Left lung (tissue), 10 donors: Measurements from ENCODE around the gene SMAD6. TPM values are rescaled to one million over a fixed set of nuclear protein-coding genes. Genes with fewer than 3 reads are reported as not detected.
A peak's percentile ranks its signal among the peaks of the same experiment; 100 is the strongest.

Experiments used
- ATAC-seq: fragments of 200-7000 bp; cut with Tn5 transposase; one replicate; pipeline ENCODE4 v1.9.1; 2020; ENCODE audit warnings: moderate library complexity
- DNase-seq, 4 donors: peaks; one replicate each; pipeline ENCODE4 v3.0.0-alpha.2; 2013 to 2020
- H3K27ac ChIP-seq, 2 donors: fragments of 200-600 bp; sonication (generic) in 1 of 2; one replicate each; pipeline versions ENCODE4 v1.5.0 to v1.8.0; 2020 to 2021
- H3K27me3 ChIP-seq, 2 donors: fragments of 200-600 bp; sonication (generic) in 1 of 2; one replicate each; pipeline versions ENCODE4 v1.5.0 to v1.8.0; 2020 to 2021
- H3K36me3 ChIP-seq, 2 donors: fragments of 200-600 bp; sonication (generic) in 1 of 2; one replicate each; pipeline versions ENCODE4 v1.5.0 to v1.8.0; 2020 to 2021
- H3K4me1 ChIP-seq, 2 donors: fragments of 200-600 bp; one replicate each; pipeline ENCODE4 v1.8.0; 2021
- H3K4me3 ChIP-seq, 2 donors: fragments of 200-600 bp; sonication (generic) in 1 of 2; one replicate each; pipeline versions ENCODE4 v1.5.0 to v1.8.0; 2020 to 2021; ENCODE audit warnings: mild to moderate bottlenecking in 1 of 2
- H3K9me3 ChIP-seq, 2 donors: fragments of 200-600 bp; sonication (generic) in 1 of 2; one replicate each; pipeline versions ENCODE4 v1.5.0 to v1.8.0; 2020 to 2021
- CTCF ChIP-seq, 2 donors: fragments of 200-600 bp; sonication (generic) in 1 of 2; IDR thresholded peaks; one replicate each; pipeline versions ENCODE4 v1.5.0 to v1.8.0; 2021; ENCODE audit warnings: antibody characterized with exemption in 2 of 2
- intact Hi-C, 2 donors: fragments of 100-400 bp; cut with DNase I; formaldehyde crosslinking; loops; one replicate each; pipeline versions ENCODE4 v1.11.2 to v1.14.2; 2022
- polyA plus RNA-seq, 6 donors: library from polyadenylated mRNA; unstranded; fragments of 120-200 nt; gene quantifications; one replicate each; pipeline ENCODE4 v1.2.1, GENCODE V29; 2013; ENCODE audit not compliant: insufficient read length in 6 of 6
- total RNA-seq, 2 donors: library from RNA; stranded (reverse); fragmentation: NEBNext Ultra II Directional; extraction: Animal tissue kit (Norgen Biotek cat#: 25700); gene quantifications; one replicate each; pipeline ENCODE4 v1.2.1, GENCODE V29; 2021
- donor health status: DM: no; HTN: yes; CAD: no.
- donor health status: DM: no; HTN: no; CAD: no.

Gene SMAD6
- total and polyA plus RNA-seq, 8 donors: 25.0 to 110 (median 32.0) TPM

GRCh38 chr15:66734961-66735908 is 33.2 kb downstream of the SMAD6 start:
- Histone ChIP-seq H3K9me3 (no peaks in the 10 kb centered on the region), H3K4me1 (peaks cover 12 to 58% of the 10 kb centered on the region in 2 donors), H3K36me3 (no peaks in the 10 kb centered on the region), H3K27ac (no peak overlapping the region), H3K27me3 (no peaks in the 10 kb centered on the region), H3K4me3 (no peak overlapping the region)
- DNase-seq (no peak), ATAC-seq (no peak)
- TF ChIP-seq CTCF (IDR thresholded peaks at IDR 0.05): no peak
- intact Hi-C loops: no loop called here

- intact Hi-C loops: no loop called here
- ATAC-seq (no peak), DNase-seq (peak in 1 of 4 donors; percentile 20)
- H3K9me3 ChIP-seq: no peaks in the 10 kb centered on the region
- H3K4me3 ChIP-seq: no peak overlapping the region
- no peaks in the 10 kb centered on the region for H3K36me3 ChIP-seq
- no peak overlapping the region for H3K27ac ChIP-seq
- TF ChIP-seq CTCF (IDR thresholded peaks at IDR 0.05): no peak
- no peaks in the 10 kb centered on the region for H3K27me3 ChIP-seq
- H3K4me1 ChIP-seq: peaks cover 12 to 56% of the 10 kb centered on the region in 2 donors
Measured at GRCh38 chr15:66735909-66736305, 33.9 kb downstream of the SMAD6 start.

GRCh38 chr15:66737243-66738010 is 35.4 kb downstream of the SMAD6 start:
- H3K36me3 ChIP-seq: no peaks in the 10 kb centered on the region
- H3K27ac ChIP-seq: no peak overlapping the region
- peaks cover 12 to 69% of the 10 kb centered on the region in 2 donors for H3K4me1 ChIP-seq
- H3K4me3 ChIP-seq: no peak overlapping the region
- ATAC-seq (no peak), DNase-seq (no peak)
- no peak for TF ChIP-seq CTCF (IDR thresholded peaks at IDR 0.05)
- no peaks in the 10 kb centered on the region for H3K9me3 ChIP-seq
- intact Hi-C loops: no loop called here
- H3K27me3 ChIP-seq: no peaks in the 10 kb centered on the region

- DNase-seq (no peak), ATAC-seq (no peak)
- no peak overlapping the region for H3K27ac ChIP-seq
- no peak for TF ChIP-seq CTCF (IDR thresholded peaks at IDR 0.05)
- no peak overlapping the region for H3K4me3 ChIP-seq
- no peaks in the 10 kb centered on the region for H3K9me3 ChIP-seq
- no peaks in the 10 kb centered on the region for H3K36me3 ChIP-seq
- H3K27me3 ChIP-seq: no peaks in the 10 kb centered on the region
- intact Hi-C loops: no loop called here
- H3K4me1 ChIP-seq: peaks cover 12 to 74% of the 10 kb centered on the region in 2 donors
Measured at GRCh38 chr15:66738116-66738515, 36.1 kb downstream of the SMAD6 start.

GRCh38 chr15:66738595-66738994 is 36.6 kb downstream of the SMAD6 start:
- no peak for DNase-seq
- no peaks in the 10 kb centered on the region for H3K36me3 ChIP-seq
- peaks cover 12 to 73% of the 10 kb centered on the region in 2 donors for H3K4me1 ChIP-seq
- TF ChIP-seq CTCF (IDR thresholded peaks at IDR 0.05): no peak
- H3K27ac ChIP-seq: no peak overlapping the region
- no peaks in the 10 kb centered on the region for H3K27me3 ChIP-seq
- no peak for ATAC-seq
- no peaks in the 10 kb centered on the region for H3K9me3 ChIP-seq
- H3K4me3 ChIP-seq: no peak overlapping the region
- intact Hi-C loops: no loop called here
